Stimulated activated CD8-positive, alpha-beta memory T cell treated with anti-CD3 and anti-CD28 coated beads, Interleukin-2, amount 100 ng/mL, for 48 hours (primary cell): ENCODE results near the gene CDC42BPA.

ENCODE experiments used
- DNase-seq, 2 donors: peaks; one replicate each; pipeline ENCODE4 v3.0.0-alpha.2; 2020; ENCODE audit warnings: low read depth in 2 of 2

CDC42BPA gene

GRCh38 chr1:227212164-227212563 is 106.1 kb downstream of the CDC42BPA start:
- DNase-seq = no peak

DNA sequence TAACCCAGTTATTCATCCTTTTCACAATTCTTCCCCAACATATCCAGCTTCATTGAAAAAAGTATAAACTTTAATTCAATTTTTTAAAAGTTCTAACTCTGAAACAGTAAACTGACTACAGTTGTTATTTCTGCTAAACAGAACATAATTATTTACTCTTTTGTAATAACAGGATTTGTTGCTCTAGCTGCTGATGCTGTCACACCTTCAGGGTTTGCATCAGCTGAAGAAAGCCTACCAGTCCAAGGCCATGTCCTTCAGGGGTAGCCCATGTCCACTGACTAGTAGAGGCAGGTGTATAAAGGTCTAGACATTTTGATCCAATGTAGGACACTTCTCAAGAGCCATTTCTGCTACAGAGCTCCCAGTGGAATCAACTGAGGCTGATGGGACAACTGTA is 107.7 kb downstream of the CDC42BPA start:
- DNase-seq = no peak

DNA sequence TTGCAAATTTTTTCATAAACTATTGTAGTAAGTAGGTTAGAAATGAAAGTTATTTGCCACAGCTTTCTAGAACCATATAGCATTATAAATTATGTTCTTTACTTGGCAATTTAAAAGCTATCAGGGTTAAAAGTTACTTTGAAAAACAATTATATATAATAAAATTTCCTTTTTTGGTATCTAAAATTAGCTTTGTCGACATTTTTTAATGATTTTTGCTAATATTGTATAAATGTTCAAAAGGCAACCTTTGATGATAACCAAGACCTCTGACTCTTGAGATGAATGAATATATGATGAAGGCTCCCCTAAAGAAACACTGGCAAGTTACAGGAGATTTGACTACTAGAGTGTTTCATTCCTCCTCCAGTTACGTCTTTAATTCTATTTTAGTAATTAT is 121.2 kb downstream of the CDC42BPA start:
- DNase-seq = no peak

DNA sequence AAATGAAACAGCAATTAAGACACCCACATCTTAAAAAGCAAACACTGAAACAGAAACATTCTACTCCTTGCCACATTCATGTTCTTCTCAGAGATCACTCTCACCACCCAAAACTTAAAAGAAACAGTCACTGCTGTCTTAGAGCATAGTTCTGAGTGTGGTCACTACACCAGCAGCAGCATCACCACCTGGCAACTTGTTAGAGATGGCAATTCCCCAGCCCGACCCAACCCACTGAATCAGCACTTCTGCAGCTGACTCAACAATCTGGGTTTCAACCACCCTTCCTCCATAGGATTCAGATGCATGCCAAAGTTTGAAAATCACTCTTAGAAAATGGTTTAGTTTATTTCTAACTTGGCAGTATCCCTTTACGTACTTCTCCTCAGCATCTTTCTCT is 126.1 kb downstream of the CDC42BPA start:
- DNase-seq = peak in 1 of 2 donors; percentile 3

DNA sequence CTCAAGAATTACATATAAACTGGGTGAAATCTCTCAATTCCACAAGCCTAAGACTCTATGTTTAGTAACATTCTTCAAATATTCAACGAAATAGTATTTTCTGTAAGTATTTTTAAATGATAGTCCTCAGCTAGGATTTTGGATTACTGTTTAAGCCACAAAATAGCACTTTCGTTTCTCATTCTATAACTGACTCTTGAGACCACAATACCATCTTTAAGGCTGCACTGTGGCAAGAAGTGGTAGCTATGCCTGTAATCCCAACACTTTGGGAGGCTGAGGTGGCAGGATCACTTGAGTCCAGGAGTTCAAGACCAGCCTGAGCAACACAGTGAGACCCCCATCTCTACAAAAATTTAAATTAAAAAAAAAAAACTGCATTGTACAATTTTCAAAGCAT is 126.7 kb downstream of the CDC42BPA start:
- no peak for DNase-seq

DNA sequence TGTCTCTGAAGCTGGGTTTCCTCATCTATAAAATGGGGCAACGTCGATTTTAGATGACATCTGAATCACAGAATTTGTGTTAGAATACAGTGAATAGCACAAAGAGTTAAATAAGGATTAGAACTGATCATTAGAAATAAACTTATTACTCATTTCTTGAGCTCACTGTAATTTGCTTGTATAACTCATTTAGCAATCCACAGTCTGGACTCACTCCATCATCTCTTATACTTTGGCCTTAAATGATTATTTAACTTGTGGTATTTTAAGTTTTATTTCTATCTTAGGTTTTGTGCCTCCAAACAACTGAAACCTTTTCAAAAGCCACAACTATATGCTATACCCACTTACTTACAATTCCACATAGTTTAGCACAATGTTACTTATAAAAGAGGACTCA is 128.0 kb downstream of the CDC42BPA start:
- no peak for DNase-seq

- no peak for DNase-seq
Observed at GRCh38 chr1:227185291-227185690, 133.0 kb downstream of the CDC42BPA start.

GRCh38 chr1:227182012-227182411 is 136.3 kb downstream of the CDC42BPA start:
- DNase-seq = no peak

GRCh38 chr1:227175611-227176010 is 142.7 kb downstream of the CDC42BPA start:
- no peak for DNase-seq

- no peak for DNase-seq
Observed at GRCh38 chr1:227174164-227174563, 144.1 kb downstream of the CDC42BPA start.

- DNase-seq = no peak
Observed at GRCh38 chr1:227170361-227171166, 147.7 kb downstream of the CDC42BPA start.

DNA sequence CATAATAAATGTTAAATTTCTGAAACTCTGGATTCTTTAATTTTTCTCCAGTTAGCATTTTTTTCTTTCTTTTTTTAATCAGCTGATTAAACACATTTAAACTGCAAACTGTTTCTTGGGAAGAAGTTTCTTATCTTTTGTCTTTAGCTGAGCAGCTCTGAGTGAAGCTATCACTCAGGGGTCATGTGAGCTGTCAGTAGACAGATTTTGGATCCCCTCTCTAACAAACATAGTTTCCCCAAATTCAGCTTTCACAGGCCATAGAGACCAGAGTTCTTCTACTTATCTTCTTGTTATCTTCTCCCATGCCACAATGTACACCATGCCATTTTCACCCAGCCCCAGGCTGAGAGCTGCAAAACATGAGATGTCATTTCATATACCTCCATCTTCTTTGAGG is 148.9 kb downstream of the CDC42BPA start:
- DNase-seq = no peak

GRCh38 chr1:227167276-227168101 is 150.8 kb downstream of the CDC42BPA start:
- DNase-seq = no peak

DNA sequence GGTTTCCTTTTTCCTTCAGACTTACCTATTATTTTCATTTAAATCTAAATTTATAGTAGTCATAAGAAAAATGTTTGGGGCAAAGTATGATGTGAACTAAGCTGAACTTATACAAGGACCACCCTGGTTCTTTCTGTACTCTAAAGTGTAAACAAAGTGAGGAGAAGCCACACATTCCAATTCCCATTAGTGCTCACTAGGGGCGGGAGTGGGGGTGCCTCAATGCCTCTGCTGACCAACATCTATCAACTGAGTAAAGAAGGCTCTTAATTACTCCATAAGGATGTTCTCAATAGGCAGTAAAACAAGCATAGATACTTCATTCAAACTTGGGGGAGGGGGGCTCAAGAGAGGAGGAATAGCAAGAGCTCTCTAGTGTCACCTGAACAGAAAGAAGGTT is 151.7 kb downstream of the CDC42BPA start:
- DNase-seq = no peak

- no peak for DNase-seq
Observed at GRCh38 chr1:227161470-227161869, 156.8 kb downstream of the CDC42BPA start.

DNA sequence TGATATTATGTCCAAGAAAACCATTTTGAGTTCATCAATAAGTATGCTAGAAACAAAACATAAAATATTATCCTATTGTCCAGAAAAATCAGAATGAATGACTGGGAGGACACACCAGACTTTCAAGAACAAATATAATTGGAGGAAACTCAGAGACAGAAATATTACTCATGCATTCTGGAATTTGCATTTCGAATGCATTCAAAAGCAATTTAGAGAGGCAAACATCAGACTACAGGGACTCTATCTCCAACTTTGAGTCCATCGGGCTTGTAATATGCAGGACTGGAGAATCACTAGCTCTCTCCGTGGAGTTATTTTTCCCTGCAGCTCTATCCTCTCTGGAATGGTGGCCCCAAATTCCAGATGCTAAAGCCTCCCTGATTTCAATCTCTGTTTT is 161.8 kb downstream of the CDC42BPA start:
- DNase-seq = no peak

- DNase-seq = no peak
Observed at GRCh38 chr1:227155688-227156087, 162.6 kb downstream of the CDC42BPA start.

DNA sequence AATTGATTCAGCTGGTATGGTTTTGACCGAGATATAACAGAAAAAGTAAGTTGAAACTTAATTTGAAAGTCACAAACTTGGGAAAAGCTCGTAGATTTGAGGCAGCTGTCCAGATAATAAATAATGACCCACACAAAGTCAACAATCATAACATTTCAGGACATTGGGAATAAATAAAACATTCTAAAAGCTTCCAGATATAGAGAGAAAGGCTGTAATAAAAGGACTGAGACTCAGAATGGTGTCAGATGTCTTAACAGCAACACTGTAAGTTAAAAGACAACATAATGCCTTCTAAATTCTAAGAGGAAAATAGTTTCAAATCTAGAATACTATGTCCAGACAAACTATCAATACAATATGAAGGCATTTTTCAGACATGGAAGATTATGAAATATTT is 163.3 kb downstream of the CDC42BPA start:
- DNase-seq = no peak

DNA sequence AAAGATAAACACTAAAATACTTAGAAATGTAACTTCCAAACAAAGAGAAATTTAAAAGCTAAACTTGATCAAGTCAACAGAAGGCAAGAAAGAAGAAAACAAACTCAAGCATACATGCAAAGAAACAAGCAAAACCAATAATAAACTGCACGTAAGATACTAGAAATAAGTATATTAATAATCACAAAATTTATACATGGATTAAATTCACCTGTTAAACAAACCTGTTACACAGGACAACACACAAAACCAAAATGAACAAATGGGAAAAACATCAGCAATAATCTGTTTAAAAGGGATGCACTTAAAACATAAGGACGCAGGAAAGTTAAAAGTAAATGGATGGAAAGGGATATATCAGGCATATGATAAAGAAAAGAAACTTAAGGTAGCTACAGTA is 165.8 kb downstream of the CDC42BPA start:
- DNase-seq = no peak

- DNase-seq = no peak
Observed at GRCh38 chr1:227140376-227140775, 177.9 kb downstream of the CDC42BPA start.

DNA sequence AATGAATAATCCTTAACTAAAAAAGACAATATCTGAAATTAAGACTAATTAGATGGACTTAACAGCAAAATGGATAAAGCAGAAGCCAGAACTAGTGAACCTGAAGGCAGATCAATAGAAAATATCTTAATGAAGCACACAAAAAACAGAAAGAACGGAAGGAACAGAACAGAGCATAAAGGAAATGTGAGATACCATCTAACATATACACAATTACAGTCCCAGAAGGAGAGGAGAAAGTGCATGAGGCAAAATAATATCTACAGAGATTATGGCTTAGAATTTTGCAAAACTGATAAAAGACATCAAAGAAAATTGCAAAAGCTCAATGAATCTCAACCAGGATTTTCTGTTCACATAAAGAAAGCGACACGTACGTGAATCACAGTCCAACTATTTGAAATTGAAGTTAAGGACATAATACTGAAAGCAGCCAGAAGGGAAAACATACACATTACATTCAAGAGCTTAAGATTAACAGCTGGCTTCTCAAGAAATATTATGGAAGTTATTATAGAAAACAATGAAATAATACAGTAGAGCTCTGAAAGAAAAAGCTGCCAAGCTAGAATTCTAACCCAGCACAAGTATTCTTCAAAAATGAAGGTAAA is 182.0 kb downstream of the CDC42BPA start:
- no peak for DNase-seq

DNA sequence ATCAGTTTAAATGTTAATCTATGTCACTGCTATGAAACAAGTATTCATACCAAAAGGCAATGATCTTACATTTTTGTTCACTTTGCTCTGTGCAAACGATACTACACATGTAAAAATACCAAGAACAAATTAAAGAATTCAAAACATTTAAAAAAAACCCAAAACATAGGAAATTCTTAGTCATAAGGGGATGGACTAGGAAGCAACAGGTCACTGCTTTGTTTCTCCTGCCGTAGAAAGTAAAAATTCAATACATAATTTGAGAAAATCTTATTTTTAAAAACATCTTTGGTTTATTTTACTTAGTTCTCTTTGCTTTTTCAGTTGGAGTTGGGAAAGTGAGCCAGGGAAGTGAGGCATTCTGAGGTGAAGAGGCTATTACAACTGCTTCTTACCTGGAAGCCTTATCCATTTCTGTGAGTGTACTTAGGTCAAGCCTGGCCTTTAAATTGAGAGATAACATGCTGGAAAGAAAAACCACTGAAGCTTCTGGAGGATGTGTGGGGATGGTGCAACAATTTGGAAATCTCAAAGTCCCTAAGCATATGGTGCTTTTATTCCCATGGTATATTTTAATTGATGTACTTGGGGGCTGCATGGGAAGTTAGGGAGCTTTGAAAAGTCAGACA is 183.5 kb downstream of the CDC42BPA start:
- DNase-seq = no peak
